A549 (cell line): ENCODE data around the gene RANBP2.

Experiments
- MAZ ChIP-seq: fragments of 150-350 bp; IDR thresholded peaks from 2 replicates; pipeline ENCODE4 v1.6.1; 2014; ENCODE audit warnings: antibody characterized with exemption, low read depth, low read length, borderline replicate concordance
- TF ChIP-seq, protein P1 (sequence below): fragments of >200 bp; sonication (Bioruptor Twin); formaldehyde crosslinking; IDR thresholded peaks from 3 replicates; pipeline ENCODE4 v1.5.1; 2016

DNA sequence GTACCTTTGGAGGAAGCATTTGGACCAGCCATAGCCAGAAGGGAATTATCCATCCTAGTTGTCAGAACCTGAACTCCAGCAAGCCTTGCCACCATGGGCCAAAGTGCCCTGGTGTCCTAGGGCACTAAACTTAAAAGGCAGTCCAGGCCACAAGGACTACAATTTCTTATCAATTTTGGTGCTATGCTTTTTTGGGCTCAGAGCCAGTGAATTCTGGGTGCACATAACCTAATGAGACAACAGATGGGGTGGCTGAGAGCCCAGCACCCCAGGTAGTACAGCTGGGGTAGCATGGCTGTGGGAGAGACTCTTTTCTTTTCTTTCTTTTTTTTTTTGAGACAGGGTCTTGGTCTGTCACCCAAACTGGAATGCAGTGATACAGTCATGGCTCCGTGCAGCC, 14.4 kb upstream of the RANBP2 start:
- TF ChIP-seq MAZ, result no peak
- TF ChIP-seq, protein P1, sequence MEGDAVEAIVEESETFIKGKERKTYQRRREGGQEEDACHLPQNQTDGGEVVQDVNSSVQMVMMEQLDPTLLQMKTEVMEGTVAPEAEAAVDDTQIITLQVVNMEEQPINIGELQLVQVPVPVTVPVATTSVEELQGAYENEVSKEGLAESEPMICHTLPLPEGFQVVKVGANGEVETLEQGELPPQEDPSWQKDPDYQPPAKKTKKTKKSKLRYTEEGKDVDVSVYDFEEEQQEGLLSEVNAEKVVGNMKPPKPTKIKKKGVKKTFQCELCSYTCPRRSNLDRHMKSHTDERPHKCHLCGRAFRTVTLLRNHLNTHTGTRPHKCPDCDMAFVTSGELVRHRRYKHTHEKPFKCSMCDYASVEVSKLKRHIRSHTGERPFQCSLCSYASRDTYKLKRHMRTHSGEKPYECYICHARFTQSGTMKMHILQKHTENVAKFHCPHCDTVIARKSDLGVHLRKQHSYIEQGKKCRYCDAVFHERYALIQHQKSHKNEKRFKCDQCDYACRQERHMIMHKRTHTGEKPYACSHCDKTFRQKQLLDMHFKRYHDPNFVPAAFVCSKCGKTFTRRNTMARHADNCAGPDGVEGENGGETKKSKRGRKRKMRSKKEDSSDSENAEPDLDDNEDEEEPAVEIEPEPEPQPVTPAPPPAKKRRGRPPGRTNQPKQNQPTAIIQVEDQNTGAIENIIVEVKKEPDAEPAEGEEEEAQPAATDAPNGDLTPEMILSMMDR, result no peak
